Left renal cortex interstitium (tissue), 4 donors: ENCODE data around the gene DDN. TPM values are rescaled to one million over a fixed set of nuclear protein-coding genes. Genes with fewer than 3 reads are reported as not detected.

Experiments used
- DNase-seq, 4 donors: peaks; one replicate each; pipeline ENCODE4 v3.0.0-alpha.2; 2013; ENCODE audit warnings: low read depth in 4 of 4, low spot score in 2 of 4, missing footprints in 1 of 4
- polyA plus RNA-seq, 4 donors: library from polyadenylated mRNA; unstranded; fragments of 120-200 nt; gene quantifications; one replicate each; pipeline ENCODE4 v1.2.1, GENCODE V29; 2013; ENCODE audit not compliant: insufficient read length in 4 of 4

The DDN gene
- polyA plus RNA-seq, 4 donors: 74.2 to 97.8 (median 84.6) TPM

DNA sequence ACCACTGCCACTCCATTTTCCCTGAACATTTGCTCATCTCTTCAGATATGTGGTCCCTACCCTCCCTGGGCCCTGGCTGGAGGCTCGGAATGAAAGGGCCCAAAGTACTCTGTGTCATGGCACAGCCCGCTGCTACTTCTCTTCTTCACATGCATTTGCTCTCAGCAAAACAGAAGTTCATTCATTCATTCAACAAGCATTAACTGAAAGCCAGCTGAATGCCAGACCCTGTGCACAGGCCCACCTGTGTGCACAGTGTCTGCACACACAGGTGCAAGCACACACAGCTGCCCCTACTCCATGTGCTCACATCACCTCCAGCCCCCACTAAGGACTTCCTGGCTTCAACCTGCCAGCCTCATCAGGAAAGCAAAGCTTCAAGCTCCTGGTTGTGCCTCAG lies 13.3 kb downstream of the DDN start:
- DNase-seq: no peak

GRCh38 chr12:48985475-48985897 lies 13.7 kb downstream of the DDN start:
- DNase-seq: no peak

DNA sequence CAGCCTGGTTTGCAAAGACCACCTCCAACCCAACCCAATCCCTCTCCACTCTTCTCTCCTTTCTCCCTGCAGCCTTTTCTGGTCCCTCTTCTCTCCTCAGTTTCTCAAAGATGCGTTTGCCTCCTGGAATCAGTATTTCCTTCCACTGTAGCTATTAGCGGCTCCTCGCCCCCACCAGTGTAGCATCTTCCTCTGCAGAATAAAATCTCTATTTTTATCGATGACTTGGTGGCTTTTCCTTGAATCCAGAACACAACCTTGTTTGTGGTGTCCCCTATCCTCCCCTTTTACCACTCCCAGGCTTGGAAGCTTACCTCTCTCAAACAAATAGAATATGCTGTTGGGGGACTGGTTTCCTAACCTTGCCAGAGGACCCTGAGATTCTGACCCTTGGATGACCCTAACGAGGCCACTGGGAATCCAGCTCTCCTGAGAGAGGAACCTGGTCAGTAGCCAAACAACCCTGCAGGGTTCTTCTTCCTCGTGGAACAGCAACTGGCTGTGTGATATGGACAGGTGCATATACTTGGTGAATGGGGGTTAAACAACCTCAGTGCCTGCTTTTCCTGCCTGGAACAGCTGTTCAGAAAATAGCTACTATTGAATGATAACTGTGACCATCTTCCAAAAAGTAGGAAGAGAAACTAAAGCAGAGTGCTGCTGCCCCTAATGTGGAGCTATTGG lies 16.6 kb downstream of the DDN start:
- DNase-seq: no peak

GRCh38 chr12:48981757-48982157 lies 17.4 kb downstream of the DDN start:
- DNase-seq: no peak

GRCh38 chr12:48980953-48981756 lies 18.0 kb downstream of the DDN start:
- DNase-seq: no peak

GRCh38 chr12:48980389-48980952 lies 18.7 kb downstream of the DDN start:
- DNase-seq: no peak

DNA sequence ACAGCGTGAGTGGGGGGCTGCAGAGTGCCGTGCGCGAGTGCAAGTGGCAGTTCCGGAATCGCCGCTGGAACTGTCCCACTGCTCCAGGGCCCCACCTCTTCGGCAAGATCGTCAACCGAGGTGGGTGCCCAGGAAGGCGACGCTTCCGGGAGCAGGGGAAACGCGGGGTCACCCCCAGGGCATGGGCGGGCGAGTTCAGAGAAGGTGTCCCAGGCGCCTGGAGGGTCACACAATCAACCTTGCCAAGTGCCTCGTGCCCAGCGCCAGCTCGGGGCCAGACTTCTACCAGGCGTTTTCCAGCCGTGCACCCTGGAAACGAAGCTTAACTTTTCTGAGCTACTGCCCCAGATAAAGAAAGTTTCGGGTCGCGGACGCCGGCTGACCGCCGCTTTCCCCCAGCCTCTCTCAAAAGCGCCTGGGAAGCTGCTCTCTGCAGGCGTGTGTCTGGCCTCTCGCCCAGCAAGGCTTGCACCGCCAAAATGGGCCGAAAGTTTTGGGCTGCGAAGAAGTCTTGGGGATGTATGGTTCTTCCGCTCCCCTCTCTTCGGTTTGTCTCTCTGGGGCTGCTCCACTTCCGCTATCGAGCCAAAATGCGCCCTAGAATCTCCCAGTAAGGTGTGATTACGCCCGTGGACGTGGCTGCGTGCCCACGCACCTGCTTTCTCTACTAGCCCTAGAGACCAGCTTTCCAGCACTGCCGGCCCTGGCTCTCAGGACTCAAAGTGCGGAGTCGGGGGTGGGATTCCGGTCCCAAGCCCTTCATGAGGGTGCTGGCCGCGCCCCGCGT lies 19.4 kb downstream of the DDN start:
- no peak for DNase-seq

DNA sequence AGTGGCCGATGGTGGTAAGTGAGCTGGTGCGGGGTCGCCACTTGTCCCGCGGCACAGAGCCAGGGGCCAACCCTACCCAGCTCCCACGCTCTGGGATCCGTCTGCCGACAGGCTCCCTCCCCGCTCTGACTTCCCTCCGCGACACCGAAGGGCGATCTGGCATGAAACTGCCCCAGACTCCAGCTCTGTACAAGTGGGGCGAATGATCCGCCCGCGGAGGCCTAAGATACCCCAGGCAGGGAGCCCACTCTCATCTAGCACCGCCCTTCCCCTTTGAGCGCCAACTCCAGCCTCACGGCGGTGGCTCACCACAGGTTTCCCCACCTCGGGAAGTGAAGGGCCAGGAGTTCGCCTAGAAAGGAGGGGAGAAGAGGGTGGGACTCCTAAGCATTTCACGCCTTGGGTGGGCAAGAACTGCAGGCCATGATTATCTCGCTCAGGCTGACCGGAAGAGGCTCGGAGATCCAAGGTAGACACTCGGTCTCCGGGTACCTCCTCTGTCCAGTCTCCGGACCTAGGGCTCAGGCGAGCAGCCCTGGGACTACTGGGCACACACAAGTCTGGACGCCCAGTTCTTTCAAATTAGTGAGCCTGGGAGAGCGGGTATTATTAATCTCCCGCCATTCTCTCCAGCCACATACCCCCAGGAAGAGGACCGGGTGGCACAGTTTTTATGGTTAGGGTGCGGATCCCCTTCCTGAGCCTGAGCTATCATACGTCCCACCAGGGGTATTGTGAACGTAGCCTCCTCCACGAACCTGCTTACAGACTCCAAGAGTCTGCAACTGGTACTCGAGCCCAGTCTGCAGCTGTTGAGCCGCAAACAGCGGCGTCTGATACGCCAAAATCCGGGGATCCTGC lies 20.2 kb downstream of the DDN start:
- DNase-seq: no peak

GRCh38 chr12:48978291-48978740 lies 20.9 kb downstream of the DDN start, which contains the start of gene WNT1:
WNT1 (plus strand) TSS chr12:48978322; CDS start chr12:48978651, 329 bp downstream.
- DNase-seq: no peak

DNA sequence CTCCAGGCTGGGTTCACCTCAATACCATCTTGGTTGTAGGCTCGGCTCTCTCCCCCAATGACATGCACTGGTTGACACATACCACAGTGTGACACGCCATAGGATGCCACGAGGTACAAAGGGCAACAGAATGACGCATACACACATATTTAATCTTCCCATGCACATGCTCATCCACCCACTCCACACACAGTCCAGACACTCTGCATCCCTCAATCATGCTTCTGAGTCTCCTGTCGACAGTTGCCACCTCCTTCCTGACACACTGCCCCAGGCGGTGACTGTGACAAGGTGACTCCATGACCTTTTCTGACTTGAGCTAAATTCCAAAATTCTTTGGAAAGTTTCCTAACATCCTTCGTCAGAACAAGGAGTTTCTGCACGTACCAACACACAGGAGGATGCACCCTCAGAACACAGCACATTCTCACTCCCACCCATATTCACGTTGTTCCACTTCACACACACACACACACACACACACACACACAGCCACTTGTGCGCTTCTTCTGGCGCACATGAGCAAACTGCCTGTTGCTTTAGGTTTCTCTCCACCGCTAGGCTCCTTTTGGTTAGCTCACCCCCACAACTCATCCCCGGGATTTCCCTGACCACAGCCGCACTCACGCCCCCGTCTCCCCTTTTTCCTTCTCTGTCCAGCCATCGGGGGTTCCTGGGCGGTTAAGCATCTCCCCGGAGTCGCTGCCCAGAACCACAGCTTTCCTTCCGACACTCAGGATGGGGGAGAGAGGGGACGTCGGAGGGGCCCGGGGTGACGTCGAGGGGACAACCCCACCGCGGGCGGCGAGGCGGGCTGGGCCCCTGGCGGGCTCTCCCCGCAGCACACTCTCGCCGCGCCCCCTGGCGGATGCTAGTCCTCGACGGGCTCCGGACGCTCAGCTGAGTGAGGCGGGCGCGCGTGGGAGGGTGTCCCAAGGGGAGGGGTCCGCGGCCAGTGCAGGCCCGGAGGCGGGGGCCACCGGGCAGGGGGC lies 21.6 kb downstream of the DDN start:
- DNase-seq: no peak

DNA sequence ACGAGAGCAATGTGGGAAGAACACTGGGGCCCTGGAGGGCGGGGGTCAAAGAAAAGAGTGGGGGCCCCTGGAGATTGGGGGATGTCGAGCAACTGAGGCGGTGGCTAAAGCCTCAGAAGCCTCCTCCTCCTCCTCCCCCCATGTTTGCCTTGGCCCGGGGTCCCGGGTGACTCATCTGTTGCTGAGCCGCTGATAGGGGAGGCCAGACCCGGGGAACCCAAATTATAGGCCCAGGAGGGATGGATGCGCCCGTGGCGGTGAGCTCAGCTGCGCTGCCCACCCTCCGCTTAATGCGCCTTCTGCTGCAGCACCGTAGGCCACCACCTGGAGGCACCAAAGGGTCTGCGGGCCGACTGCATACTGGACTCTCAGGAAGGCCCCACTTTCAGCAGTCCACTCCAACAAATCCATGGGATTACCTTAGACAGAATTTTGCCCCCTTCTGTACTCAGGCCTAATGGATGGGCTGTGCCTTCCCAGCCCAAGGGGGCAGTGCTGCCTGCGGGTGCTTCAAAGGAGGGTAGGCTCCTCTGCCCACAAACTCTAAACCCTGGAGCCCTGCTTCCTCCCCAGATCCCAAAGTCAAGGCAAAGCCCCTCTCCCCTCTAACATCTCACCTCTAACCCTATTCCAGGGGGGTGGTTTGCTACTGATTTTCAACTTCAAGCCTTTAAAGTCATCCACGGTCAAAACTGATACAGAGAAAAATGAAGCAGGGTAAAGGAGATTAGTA lies 25.1 kb downstream of the DDN start:
- DNase-seq: no peak

GRCh38 chr12:48973531-48973930 lies 25.6 kb downstream of the DDN start:
- no peak for DNase-seq

DNA sequence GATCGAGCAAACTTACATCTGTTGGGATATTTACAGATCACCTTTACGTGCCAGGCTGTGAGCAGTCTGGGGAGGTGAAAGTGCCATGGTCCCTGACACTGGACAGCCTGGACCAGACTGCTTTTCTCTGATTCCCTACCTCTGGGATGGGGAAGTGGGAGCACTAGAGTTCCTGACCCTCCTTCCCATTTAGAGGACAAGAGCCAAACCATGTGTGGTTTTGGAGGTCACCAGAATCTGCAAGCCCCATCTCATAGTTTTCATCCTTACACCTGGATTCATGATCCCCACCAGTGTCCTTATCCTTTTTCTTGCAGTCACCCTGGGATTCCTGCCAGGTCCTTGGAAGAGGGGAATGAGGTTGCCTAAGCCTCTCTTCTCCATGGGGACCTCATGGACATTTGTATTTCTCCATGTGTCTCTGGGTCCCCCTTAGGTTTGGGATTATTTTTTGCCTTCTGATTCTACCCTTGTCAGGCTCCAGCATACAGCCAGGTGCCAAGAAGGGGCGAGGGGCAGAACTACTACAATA lies 26.2 kb downstream of the DDN start:
- no peak for DNase-seq

GRCh38 chr12:48972213-48972951 lies 26.8 kb downstream of the DDN start:
- DNase-seq: no peak

DNA sequence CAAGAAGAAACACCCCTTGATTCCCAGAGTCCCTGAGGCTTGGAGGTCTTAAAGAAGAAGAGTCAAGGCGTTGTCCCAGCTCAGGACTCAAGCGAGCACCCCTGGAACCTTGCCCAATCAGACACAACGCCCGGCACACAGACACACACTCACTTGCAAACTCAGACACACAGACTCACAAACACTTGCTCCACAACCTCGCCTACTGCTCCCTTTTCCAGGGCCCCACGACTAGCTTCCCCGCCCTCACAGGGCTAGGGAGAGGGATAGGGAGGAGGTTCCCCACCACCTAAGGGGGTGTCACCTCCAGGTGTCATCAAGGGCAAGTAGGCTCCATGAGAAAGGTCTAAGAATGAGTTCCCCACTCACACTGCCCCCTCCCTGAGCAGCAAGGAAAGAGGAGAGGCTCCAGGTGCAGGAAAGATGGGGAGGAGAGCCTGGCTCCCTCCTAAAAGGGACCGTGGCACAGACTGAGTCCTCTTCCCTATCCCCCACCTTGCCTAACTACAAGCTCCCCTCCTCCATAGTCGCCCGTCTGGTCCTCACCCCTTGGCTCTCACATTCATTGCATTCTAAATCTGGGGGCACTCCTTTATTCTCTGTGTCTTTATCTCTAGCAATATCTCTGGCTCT lies 28.4 kb downstream of the DDN start:
- no peak for DNase-seq

- DNase-seq: no peak
These were observed 29.1 kb downstream of the DDN start for GRCh38 chr12:48969833-48970701.
